Endothelial cell of umbilical vein (primary cell): Measurements from ENCODE around the gene ELMO1. TPM values are rescaled to one million over a fixed set of nuclear protein-coding genes. Genes with fewer than 3 reads are reported as not detected.

Experiments
- BruUV-seq: library from RNA; stranded (reverse); fragments of 400-500 nt; replicated peaks from 2 replicates; lab custom pipeline; 2021; lab: Mats Ljungman, UMichigan
- CTCF ChIA-PET: fragments of 300-600, 350-600 bp; sonication (Branson Sonifier 250); formaldehyde crosslinking; loops from one replicate; lab custom pipeline; 2021; ENCODE audit warnings: antibody characterized with exemption, inconsistent platforms; lab: Charles Lee
- POLR2A ChIA-PET: fragments of 300-600, 350-600 bp; sonication (Branson Sonifier 250); formaldehyde crosslinking; loops from one replicate; lab custom pipeline; 2021; ENCODE audit warnings: antibody characterized with exemption, inconsistent platforms; lab: Charles Lee
- DNase-seq: peaks from one replicate; pipeline ENCODE4 v3.0.0-alpha.2; 2011; ENCODE audit warnings: low read depth, low spot score
- FAIRE-seq: peaks from 2 replicates; lab custom pipeline; 2011; peaks lifted over from hg19 to GRCh38; lab: Jason Lieb, UNC
- H2AFZ ChIP-seq: 2 replicates; pipeline ENCODE4 v1.6.0; 2012; ENCODE audit warnings: low read depth, low read length, control low read depth, inconsistent platforms
- H3K27ac ChIP-seq: 2 replicates; pipeline ENCODE4 v1.5.1; 2011; ENCODE audit warnings: low read depth, mild to moderate bottlenecking, control low read depth, low read length, moderate library complexity; ENCODE audit not compliant: insufficient read depth
- H3K27me3 ChIP-seq, 2 experiments: 2 replicates each; pipeline versions ENCODE4 v1.6.0 to v1.6.1; 2011; ENCODE audit warnings: low read length in 2 of 2, mixed read lengths in 1 of 2; ENCODE audit not compliant: control insufficient read depth in 2 of 2, insufficient read depth in 2 of 2
- H3K36me3 ChIP-seq, 2 experiments: 2 replicates in 1 of 2; 3 replicates in 1 of 2; pipeline ENCODE4 v1.5.1; 2011; ENCODE audit warnings: low read length in 2 of 2, mild to moderate bottlenecking in 1 of 2, moderate library complexity in 1 of 2; ENCODE audit not compliant: control insufficient read depth in 2 of 2, insufficient read depth in 2 of 2; ENCODE audit errors: extremely low read depth in 1 of 2
- H3K4me1 ChIP-seq: 3 replicates; pipeline ENCODE4 v1.5.1; 2011; ENCODE audit warnings: mild to moderate bottlenecking, low read length; ENCODE audit not compliant: control insufficient read depth, insufficient read depth; ENCODE audit errors: extremely low read depth
- H3K4me2 ChIP-seq: 2 replicates; pipeline ENCODE4 v1.6.1; 2011; ENCODE audit warnings: low read length, control low read depth, mixed read lengths; ENCODE audit not compliant: insufficient read depth
- H3K4me3 ChIP-seq, 3 experiments: fragments of 200-600 bp in 1 of 3; sonication (generic), shearing (Covaris generic) in 1 of 3; replicated peaks in 1 of 3; 2 replicates each; pipeline ENCODE4 v1.5.1; 2011 to 2016; ENCODE audit warnings: control low read depth in 3 of 3, low read length in 3 of 3, mild to moderate bottlenecking in 2 of 3, inconsistent platforms in 1 of 3, low read depth in 1 of 3, moderate library complexity in 1 of 3; ENCODE audit not compliant: insufficient read depth in 1 of 3
- H3K79me2 ChIP-seq: 2 replicates; pipeline ENCODE4 v1.6.0; 2012; ENCODE audit warnings: low read length, inconsistent platforms; ENCODE audit not compliant: control insufficient read depth, insufficient read depth
- H3K9ac ChIP-seq: replicated peaks from 2 replicates; pipeline ENCODE3; 2011; ENCODE audit warnings: low read length, control low read depth; ENCODE audit not compliant: insufficient read depth; ENCODE audit errors: extremely low read depth
- H3K9me1 ChIP-seq: replicated peaks from 3 replicates; pipeline ENCODE4 v1.6.0; 2011; ENCODE audit warnings: mild to moderate bottlenecking, low read length; ENCODE audit not compliant: control insufficient read depth, insufficient read depth; ENCODE audit errors: extremely low read depth
- H3K9me3 ChIP-seq: replicated peaks from 2 replicates; pipeline ENCODE4 v1.5.1; 2012; ENCODE audit warnings: low read length, inconsistent platforms; ENCODE audit not compliant: control insufficient read depth, insufficient read depth
- H4K20me1 ChIP-seq: replicated peaks from 2 replicates; pipeline ENCODE3; 2011; ENCODE audit warnings: mild to moderate bottlenecking, low read length; ENCODE audit not compliant: control insufficient read depth, insufficient read depth; ENCODE audit errors: extremely low read depth
- CTCF ChIP-seq, 2 donors: IDR thresholded peaks; 1 replicate in 1 of 2; 2 replicates in 1 of 2; pipeline ENCODE4 v1.5.1; 2011; ENCODE audit warnings: low read length in 2 of 2, mild to moderate bottlenecking in 2 of 2, moderate library complexity in 2 of 2, control low read depth in 1 of 2, inconsistent platforms in 1 of 2, low read depth in 1 of 2; ENCODE audit not compliant: insufficient read depth in 1 of 2; ENCODE audit errors: extremely low read depth in 1 of 2
- EZH2 ChIP-seq: IDR thresholded peaks from 2 replicates; pipeline ENCODE4 v1.6.1; 2012; ENCODE audit warnings: borderline replicate concordance, low read depth, mild to moderate bottlenecking, moderate library complexity, low read length, inconsistent platforms; ENCODE audit not compliant: severe bottlenecking
- FOS ChIP-seq: IDR thresholded peaks from 2 replicates; pipeline ENCODE4 v1.6.1; 2011; ENCODE audit warnings: mild to moderate bottlenecking, low read length, moderate library complexity, borderline replicate concordance; ENCODE audit not compliant: insufficient read depth
- GATA2 ChIP-seq: IDR thresholded peaks from 2 replicates; pipeline ENCODE4 v1.7.0; 2011; ENCODE audit warnings: low read depth, mild to moderate bottlenecking, moderate library complexity, mixed read lengths, low read length; ENCODE audit not compliant: insufficient read length, insufficient read depth
- JUN ChIP-seq: IDR thresholded peaks from 2 replicates; pipeline ENCODE4 v1.6.1; 2011; ENCODE audit warnings: borderline replicate concordance, low read depth; ENCODE audit not compliant: insufficient read length, insufficient read depth
- MAX ChIP-seq: IDR thresholded peaks from 2 replicates; pipeline ENCODE4 v1.6.1; 2011; ENCODE audit not compliant: insufficient read depth, insufficient read length
- MYC ChIP-seq: IDR thresholded peaks from one replicate; pipeline ENCODE4 v1.6.1; 2011; ENCODE audit warnings: mild to moderate bottlenecking, low read depth, low read length
- POLR2A ChIP-seq: IDR thresholded peaks from 2 replicates; pipeline ENCODE4 v1.6.1; 2012; ENCODE audit warnings: low read depth, mild to moderate bottlenecking, control low read depth, low read length
- POLR2AphosphoS5 ChIP-seq: IDR thresholded peaks from 2 replicates; pipeline ENCODE4 v1.6.1; 2012; ENCODE audit warnings: low read depth, mild to moderate bottlenecking, control low read depth, low read length, moderate library complexity; ENCODE audit not compliant: insufficient read depth
- dilution Hi-C: fragments of 300-500 bp; cut with MboI; formaldehyde crosslinking; loops from one replicate; pipeline ENCODE4 v1.15.0; 2019; ENCODE audit warnings: low sequenced_read_pairs; ENCODE audit not compliant: extremely low pct_ligation_motif_present
- intact Hi-C: fragments of 100-400 bp; cut with micrococcal nuclease; formaldehyde crosslinking; loops from one replicate; pipeline ENCODE4 v1.10.0; 2022
- polyA plus RNA-seq, 4 experiments: library from polyadenylated mRNA; depleted of rRNA in 3 of 4; stranded (reverse) in 3 of 4; unstranded in 1 of 4; fragments of >200 nt; gene quantifications; 2 replicates each; pipeline versions ENCODE4 v1.2.1 to v1.2.3, GENCODE V29; 2011 to 2012; ENCODE audit warnings: missing spikeins in 1 of 4
- total RNA-seq: library from RNA; stranded (reverse); gene quantifications from 2 replicates; pipeline ENCODE4 v1.2.3, GENCODE V29; 2021

Gene ELMO1
- total and polyA plus RNA-seq, 2 donors (not counting 3 experiments of a cell fraction or from before 2014, with no cell fraction given) = 17.0 to 30.6 TPM

DNA sequence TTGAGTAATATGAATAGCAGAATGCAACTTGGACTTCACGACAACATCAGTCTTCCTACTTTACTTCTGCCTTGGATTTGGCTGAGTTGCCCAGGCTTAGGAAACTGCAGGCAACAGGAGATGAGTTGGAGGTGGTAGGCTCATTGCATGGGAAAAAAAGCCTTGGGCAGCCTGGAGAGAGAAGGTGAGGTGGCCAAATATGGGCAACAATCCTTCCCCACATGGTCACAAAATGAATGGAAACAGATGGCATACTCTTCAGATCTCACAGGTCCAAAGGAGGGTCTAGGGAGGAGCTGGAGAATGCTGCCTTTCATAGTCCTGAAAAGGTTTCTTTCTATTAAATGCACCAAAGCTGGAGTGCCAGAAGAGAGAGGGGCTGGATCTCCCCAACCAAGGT, 595.7 kb downstream of the ELMO1 start:
- H3K36me3 ChIP-seq = peaks cover 0 to 4% of the 10 kb centered on the region in 2 experiments
- dilution Hi-C loops (no loop called here), intact Hi-C loops (no loop called here)
- no peak overlapping the region for H2AFZ ChIP-seq
- no peak overlapping the region for H3K27ac ChIP-seq
- no peak overlapping the region for H3K9ac ChIP-seq
- no peaks in the 10 kb centered on the region for H3K9me3 ChIP-seq
- no peaks in the 10 kb centered on the region for H3K27me3 ChIP-seq
- H3K79me2 ChIP-seq = no peaks in the 10 kb centered on the region
- DNase-seq (no peak), FAIRE-seq (no peak)
- CTCF ChIA-PET = no interaction called here
- no peaks in the 10 kb centered on the region for H4K20me1 ChIP-seq
- H3K9me1 ChIP-seq = no peaks in the 10 kb centered on the region
- H3K4me3 ChIP-seq = no peak overlapping the region
- no peak for TF ChIP-seq CTCF (IDR thresholded peaks at IDR 0.05; ENCODE audit: extremely low read depth in 1 of 2, insufficient read depth in 1 of 2, low read depth in 1 of 2, low read length in 2 of 2)
- TF ChIP-seq JUN = no peak
- no peak for TF ChIP-seq MAX
- TF ChIP-seq POLR2A = no peak
- TF ChIP-seq EZH2 = no peak
- no peak for TF ChIP-seq FOS
- no peak for TF ChIP-seq GATA2
- TF ChIP-seq MYC = no peak
- TF ChIP-seq POLR2AphosphoS5 = no peak
- H3K4me1 ChIP-seq = no peaks in the 10 kb centered on the region
- no peak overlapping the region for H3K4me2 ChIP-seq
- BruUV-seq = no TSS peak
- POLR2A ChIA-PET = no interaction called here
